ENCODE measurements around the gene CEACAM3.
"Not testable (repeated sequence)": the region's sequence is repeated elsewhere in the genome, so short reads cannot be mapped to it uniquely, and the experiment has no call there.

CEACAM3 gene

DNA sequence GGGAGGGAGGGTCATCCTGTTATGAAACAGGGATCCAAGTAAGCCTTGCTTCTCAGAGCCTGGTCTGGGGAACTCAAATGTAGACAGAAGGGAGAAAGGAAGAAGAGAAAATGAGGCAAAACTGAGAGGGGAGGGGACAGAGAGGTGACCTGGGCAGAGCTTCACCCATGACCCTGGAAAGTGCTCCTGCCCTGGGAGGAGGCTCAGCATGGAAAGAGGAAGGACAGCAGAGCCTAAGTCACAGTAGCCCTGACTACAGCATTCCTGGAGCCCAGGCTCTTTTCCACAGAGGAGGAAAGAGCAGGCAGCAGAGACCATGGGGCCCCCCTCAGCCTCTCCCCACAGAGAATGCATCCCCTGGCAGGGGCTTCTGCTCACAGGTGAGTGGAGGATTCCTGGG is at the start of gene CEACAM3:
Gene CEACAM3 (plus strand): TSS at position 226 of the 400 bp plus-strand sequence. CDS start 91 bp downstream, at position 317.
- TF ChIP-seq CTCF (IDR thresholded peaks at IDR 0.05) = no peak
- Histone ChIP-seq H3K4me3 (ENCODE audit: low read depth in 1 of 2, low read length in 1 of 2) (peak within 1 kb of the TSS; percentile 81 to 83), H3K36me3 (peaks cover 41% of the 10 kb centered on the region)

DNA sequence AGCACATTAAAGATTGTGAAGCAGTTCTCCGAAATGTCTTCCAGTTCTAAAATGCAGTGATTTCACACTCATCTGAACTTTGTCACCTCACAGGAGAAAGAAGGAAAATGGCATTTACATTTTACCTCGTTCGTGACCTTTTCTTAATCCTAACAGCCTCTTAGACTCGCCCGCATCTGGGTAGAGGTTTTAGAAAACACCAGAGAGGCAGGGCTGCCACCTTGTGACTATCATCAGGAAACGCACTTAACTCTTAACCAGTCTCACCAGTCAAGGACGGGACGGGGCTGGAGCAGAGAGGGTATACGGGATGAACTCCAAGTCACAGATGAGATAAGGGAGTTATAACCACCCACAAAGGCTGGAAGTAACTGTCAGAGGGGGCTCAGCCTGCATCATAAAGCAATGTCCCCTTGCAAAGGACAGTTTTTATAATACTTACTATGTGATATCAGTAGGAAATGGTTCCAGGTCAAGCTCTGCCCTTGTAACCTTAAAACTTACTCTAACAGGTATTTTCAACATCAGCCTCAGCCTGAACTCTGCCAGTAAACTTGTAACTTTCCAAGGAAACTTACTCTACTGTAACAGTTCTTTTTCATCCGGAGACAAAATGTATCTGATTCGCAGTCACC is 49.7 kb upstream of the CEACAM3 start:
- TF ChIP-seq CTCF (IDR thresholded peaks at IDR 0.05) = peak; percentile 71
- no peaks in the 10 kb centered on the region for H3K36me3 ChIP-seq
- H3K4me3 ChIP-seq (ENCODE audit: low read depth in 1 of 2, low read length in 1 of 2) = peak overlapping the region; percentile 45 to 48
- H3K27ac ChIP-seq = peak overlapping the region; percentile 88
- no peaks in the 10 kb centered on the region for H3K9me3 ChIP-seq
- peaks cover 65 to 80% of the 10 kb centered on the region in 2 experiments for H3K4me1 ChIP-seq (ENCODE audit: control insufficient read depth in 1 of 2, insufficient read depth in 1 of 2, low read depth in 1 of 2, low read length in 1 of 2)
- H3K27me3 ChIP-seq = no peaks in the 10 kb centered on the region

More for the DNA sequence above, at the start of gene CEACAM3:
- Histone ChIP-seq H3K9me3 (no peaks in the 10 kb centered on the region), H3K27me3 (no peaks in the 10 kb centered on the region), H3K4me1 (ENCODE audit: control insufficient read depth in 1 of 2, insufficient read depth in 1 of 2, low read depth in 1 of 2, low read length in 1 of 2) (peaks cover 67 to 78% of the 10 kb centered on the region in 2 experiments), H3K27ac (peak within 1 kb of the TSS; percentile 100)

DNA sequence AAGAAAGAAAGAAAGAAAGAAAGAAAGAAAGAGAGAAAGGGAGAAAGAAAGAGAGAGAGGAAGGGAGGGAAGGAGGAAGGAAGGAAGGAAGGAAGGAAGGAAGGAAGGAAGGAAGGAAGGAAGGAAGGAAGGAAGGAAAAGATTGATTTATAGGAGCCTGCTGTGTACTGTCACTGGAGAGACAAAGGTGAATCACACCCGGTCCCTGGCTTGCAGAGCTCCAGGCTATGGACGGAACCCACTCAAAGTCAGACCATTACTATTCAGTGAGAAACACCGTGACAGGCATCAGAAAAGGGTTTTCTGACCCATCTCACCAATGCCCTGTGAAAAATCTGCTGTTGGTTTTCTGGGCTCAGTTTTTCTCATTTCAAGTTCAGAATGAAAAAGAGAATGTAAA is 48.4 kb upstream of the CEACAM3 start:
- Histone ChIP-seq H3K4me1 (ENCODE audit: control insufficient read depth in 1 of 2, insufficient read depth in 1 of 2, low read depth in 1 of 2, low read length in 1 of 2) (peaks cover 76 to 85% of the 10 kb centered on the region in 2 experiments), H3K27ac (no peak overlapping the region), H3K4me3 (ENCODE audit: low read depth in 1 of 2, low read length in 1 of 2) (no peak overlapping the region), H3K27me3 (no peaks in the 10 kb centered on the region), H3K36me3 (no peaks in the 10 kb centered on the region), H3K9me3 (no peaks in the 10 kb centered on the region)
- TF ChIP-seq CTCF (IDR thresholded peaks at IDR 0.05) = no peak

DNA sequence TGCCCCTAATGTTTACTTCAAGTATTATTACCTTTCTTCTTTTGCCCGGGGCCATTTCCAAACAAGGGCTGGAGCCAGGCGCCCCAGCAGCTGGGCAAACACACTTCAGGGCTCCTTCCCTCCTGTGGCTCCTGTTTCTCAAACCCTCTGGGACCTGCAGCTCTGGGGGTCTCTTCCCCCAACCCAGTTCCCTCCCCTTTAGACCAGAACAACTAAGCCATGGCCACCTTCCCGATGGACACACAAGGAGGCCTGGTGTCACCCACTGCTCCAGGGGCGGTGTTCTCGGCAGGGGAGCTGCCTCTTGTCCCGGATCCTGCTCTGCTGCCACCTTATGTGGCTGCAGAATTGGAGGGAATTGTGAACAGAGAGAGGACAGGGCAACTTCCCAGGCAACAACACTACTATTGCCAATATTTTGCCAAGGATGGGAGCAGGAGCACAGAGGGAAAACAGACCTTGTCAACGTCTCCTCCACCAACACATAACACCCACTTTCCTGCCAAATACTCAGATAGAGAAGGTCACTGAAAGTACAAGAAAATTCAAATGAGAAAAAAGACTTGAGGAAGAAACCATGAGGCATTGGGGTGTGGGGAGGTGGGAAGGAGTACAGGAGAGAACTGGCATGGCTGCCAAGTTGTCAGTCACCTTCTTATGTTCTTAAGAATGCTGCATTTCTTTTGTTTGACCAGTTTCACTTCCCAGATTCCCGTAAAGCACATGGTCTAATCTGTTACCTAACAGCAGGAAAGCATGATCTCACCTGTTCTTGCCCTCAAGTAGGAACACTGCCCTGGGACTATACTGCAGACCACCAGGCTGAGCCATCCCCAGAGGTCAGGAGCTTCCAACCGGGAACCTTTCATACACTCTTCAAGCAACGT is 45.9 kb upstream of the CEACAM3 start:
- not testable (repeated sequence) for H3K36me3 ChIP-seq; H3K27me3 ChIP-seq; H3K9me3 ChIP-seq; H3K4me3 ChIP-seq (ENCODE audit: low read depth in 1 of 2, low read length in 1 of 2)
- H3K4me1 ChIP-seq (ENCODE audit: control insufficient read depth in 1 of 2, insufficient read depth in 1 of 2, low read depth in 1 of 2, low read length in 1 of 2) = peaks cover 76 to 85% of the 10 kb centered on the region in 2 experiments
- peak overlapping the region; percentile 38 for H3K27ac ChIP-seq

GRCh38 chr19:41753159-41753558 is 43.2 kb upstream of the CEACAM3 start:
- H3K4me1 ChIP-seq (ENCODE audit: control insufficient read depth in 1 of 2, insufficient read depth in 1 of 2, low read depth in 1 of 2, low read length in 1 of 2) = peaks cover 82 to 87% of the 10 kb centered on the region in 2 experiments
- H3K27me3 ChIP-seq = no peaks in the 10 kb centered on the region
- peak; percentile 82 for TF ChIP-seq CTCF (IDR thresholded peaks at IDR 0.05)
- no peak overlapping the region for H3K4me3 ChIP-seq (ENCODE audit: low read depth in 1 of 2, low read length in 1 of 2)
- no peaks in the 10 kb centered on the region for H3K36me3 ChIP-seq
- peak overlapping the region; percentile 84 for H3K27ac ChIP-seq
- H3K9me3 ChIP-seq = no peaks in the 10 kb centered on the region
